Spleen (tissue), 7 donors: ENCODE data around the gene UBE2L3.
"Not testable (repeated sequence)": the region's sequence is repeated elsewhere in the genome, so short reads cannot be mapped to it uniquely, and the experiment has no call there.

Experiments
- POLR2A ChIP-seq, 3 donors: fragments of 450-650 bp; IDR thresholded peaks; one replicate each; pipeline ENCODE4 v1.5.1; 2017; ENCODE audit warnings: antibody characterized with exemption in 3 of 3, mild to moderate bottlenecking in 1 of 3
- POLR2AphosphoS5 ChIP-seq, 3 donors: sonication (generic); formaldehyde crosslinking; IDR thresholded peaks; one replicate each; pipeline ENCODE4 v1.5.1; 2017; ENCODE audit warnings: antibody characterized with exemption in 3 of 3
- TF ChIP-seq, protein P1 (sequence below), 11 experiments: fragments of 200-600 bp in 7 of 11; fragments of 450-650 bp in 4 of 11; sonication (generic) in 4 of 11; IDR thresholded peaks in 8 of 11; conservative IDR thresholded peaks in 3 of 11; 1 replicate in 7 of 11; 2 replicates in 4 of 11; pipeline versions ENCODE4 v1.4.0 to v1.8.0; 2016 to 2021; ENCODE audit warnings: antibody characterized with exemption in 11 of 11, inconsistent platforms in 4 of 11, mild to moderate bottlenecking in 1 of 11
- donor health status: DM: no; HTN: no; CAD: no; lungs with moderate emphysema.
- donor health status: DM: no; HTN: no; CAD: no.
- donor health status: DM: no; HTN: no; CAD: no.

- TF ChIP-seq, protein P1, sequence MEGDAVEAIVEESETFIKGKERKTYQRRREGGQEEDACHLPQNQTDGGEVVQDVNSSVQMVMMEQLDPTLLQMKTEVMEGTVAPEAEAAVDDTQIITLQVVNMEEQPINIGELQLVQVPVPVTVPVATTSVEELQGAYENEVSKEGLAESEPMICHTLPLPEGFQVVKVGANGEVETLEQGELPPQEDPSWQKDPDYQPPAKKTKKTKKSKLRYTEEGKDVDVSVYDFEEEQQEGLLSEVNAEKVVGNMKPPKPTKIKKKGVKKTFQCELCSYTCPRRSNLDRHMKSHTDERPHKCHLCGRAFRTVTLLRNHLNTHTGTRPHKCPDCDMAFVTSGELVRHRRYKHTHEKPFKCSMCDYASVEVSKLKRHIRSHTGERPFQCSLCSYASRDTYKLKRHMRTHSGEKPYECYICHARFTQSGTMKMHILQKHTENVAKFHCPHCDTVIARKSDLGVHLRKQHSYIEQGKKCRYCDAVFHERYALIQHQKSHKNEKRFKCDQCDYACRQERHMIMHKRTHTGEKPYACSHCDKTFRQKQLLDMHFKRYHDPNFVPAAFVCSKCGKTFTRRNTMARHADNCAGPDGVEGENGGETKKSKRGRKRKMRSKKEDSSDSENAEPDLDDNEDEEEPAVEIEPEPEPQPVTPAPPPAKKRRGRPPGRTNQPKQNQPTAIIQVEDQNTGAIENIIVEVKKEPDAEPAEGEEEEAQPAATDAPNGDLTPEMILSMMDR (IDR thresholded peaks at IDR 0.05 in 8 of 11, conservative IDR thresholded peaks at IDR 0.05 in 3 of 11): not testable (repeated sequence)
- TF ChIP-seq POLR2A, POLR2AphosphoS5 (IDR thresholded peaks at IDR 0.05): not testable (repeated sequence)
These were observed 16.2 kb upstream of the UBE2L3 start, which contains the start of gene RIMBP3C for GRCh38 chr22:21551361-21551760.
